Ovary (tissue), 3 donors: ENCODE results near the gene MON1A.
"Not testable (repeated sequence)": the region's sequence is repeated elsewhere in the genome, so short reads cannot be mapped to it uniquely, and the experiment has no call there.

Experiments used
- POLR2A ChIP-seq: fragments of 450-650 bp; IDR thresholded peaks from one replicate; pipeline ENCODE4 v1.6.1; 2017; ENCODE audit warnings: antibody characterized with exemption, mild to moderate bottlenecking, moderate library complexity
- TF ChIP-seq, protein P1 (sequence below), 3 donors: fragments of 450-650 bp in 2 of 3; fragments of 200-600 bp in 1 of 3; IDR thresholded peaks; one replicate each; pipeline versions ENCODE4 v1.5.1 to v1.8.0; 2016 to 2022; ENCODE audit warnings: antibody characterized with exemption in 3 of 3, mild to moderate bottlenecking in 1 of 3
- donor health status: DM: no; HTN: no; CAD: no.

DNA sequence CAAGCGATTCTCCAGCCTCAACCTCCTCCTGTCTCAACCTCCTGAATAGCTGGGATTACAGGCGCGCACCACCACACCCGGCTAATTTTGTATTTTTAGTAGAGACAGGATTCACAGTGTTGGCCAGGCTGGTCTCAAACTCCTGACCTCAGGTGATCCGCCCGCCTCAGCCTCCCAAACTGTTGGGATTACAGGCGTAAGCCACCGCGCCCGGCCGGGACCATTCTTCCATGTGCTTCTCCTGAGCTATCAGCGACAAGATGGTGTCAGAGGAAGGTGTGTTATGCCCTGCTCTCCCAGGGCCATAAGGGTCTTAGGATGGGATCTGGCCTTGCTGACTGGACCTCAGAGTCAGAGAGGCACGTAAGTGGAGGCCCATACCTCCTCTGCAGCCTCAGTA lies 25.2 kb downstream of the MON1A start:
- TF ChIP-seq, protein P1, sequence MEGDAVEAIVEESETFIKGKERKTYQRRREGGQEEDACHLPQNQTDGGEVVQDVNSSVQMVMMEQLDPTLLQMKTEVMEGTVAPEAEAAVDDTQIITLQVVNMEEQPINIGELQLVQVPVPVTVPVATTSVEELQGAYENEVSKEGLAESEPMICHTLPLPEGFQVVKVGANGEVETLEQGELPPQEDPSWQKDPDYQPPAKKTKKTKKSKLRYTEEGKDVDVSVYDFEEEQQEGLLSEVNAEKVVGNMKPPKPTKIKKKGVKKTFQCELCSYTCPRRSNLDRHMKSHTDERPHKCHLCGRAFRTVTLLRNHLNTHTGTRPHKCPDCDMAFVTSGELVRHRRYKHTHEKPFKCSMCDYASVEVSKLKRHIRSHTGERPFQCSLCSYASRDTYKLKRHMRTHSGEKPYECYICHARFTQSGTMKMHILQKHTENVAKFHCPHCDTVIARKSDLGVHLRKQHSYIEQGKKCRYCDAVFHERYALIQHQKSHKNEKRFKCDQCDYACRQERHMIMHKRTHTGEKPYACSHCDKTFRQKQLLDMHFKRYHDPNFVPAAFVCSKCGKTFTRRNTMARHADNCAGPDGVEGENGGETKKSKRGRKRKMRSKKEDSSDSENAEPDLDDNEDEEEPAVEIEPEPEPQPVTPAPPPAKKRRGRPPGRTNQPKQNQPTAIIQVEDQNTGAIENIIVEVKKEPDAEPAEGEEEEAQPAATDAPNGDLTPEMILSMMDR (IDR thresholded peaks at IDR 0.05) = not testable (repeated sequence)
- TF ChIP-seq POLR2A = not testable (repeated sequence)
